ENCODE results near the gene PML. TPM values are rescaled to one million over a fixed set of nuclear protein-coding genes. Genes with fewer than 3 reads are reported as not detected.

The PML gene
- total RNA-seq, 1 experiment from 2014 or later: 24.6 TPM

DNA sequence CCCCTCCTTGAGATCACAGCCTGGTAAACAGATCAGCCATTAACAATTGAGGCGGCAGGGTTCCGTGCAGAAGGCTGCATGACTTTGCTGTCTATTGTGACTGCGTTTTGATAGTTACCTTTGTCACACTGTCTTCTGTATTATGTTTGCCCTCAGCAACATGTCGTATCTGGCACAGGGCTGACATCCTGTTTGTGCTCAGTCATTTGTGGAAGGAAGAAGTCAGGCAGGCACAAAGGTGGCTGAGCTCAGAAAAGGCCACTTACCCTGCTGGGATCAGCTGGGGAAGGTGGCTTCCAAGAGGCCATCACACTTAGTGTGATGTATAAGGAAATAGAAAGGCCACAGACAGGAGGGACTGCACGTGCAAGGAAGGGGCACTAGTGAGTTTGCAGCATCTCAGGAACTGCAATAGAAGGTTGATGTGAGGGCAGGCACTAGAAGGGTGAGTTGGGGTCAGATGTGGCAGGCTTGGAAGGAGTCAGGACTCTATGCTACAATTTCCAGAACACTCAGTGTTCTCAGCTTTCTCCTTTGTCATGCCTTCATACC, 13.4 kb downstream of the PML start:
- H4K91ac ChIP-seq (ENCODE audit: insufficient read length, low read depth, low read length): no peak overlapping the region
- H2BK120ac ChIP-seq (ENCODE audit: low read depth, low read length, poor library complexity, severe bottlenecking): no peak overlapping the region
- no peak overlapping the region for H3K4ac ChIP-seq (ENCODE audit: low read depth, low read length)
- H3T11ph ChIP-seq (ENCODE audit: low read length): no peak overlapping the region
- H2BK20ac ChIP-seq (ENCODE audit: low read depth, low read length, poor library complexity, severe bottlenecking): no peak overlapping the region
- no peak overlapping the region for H2AFZ ChIP-seq (ENCODE audit: low read length)
- Mint-ChIP-seq H3K4me3 (no peak overlapping the region), H3K9me3 (no peaks in the 10 kb centered on the region), H3K27ac (peak overlapping the region; percentile 1 to 65 (median 55); a peak in 4 of 7 replicates), H3K36me3 (ENCODE audit: insufficient read depth in 1 of 3, low read depth in 3 of 3) (peaks cover 4 to 27% (median 22%) of the 10 kb centered on the region in 3 experiments), H3K27me3 (ENCODE audit: low read depth) (no peaks in the 10 kb centered on the region), H3K4me1 (peaks cover 6 to 13% of the 10 kb centered on the region in 2 experiments)
- H3K79me1 ChIP-seq (ENCODE audit: insufficient read depth, low read depth, low read length, poor library complexity, severe bottlenecking): peaks cover 2% of the 10 kb centered on the region
- peaks cover 3% of the 10 kb centered on the region; the same call in 1 of the 2 replicates for H3K79me2 ChIP-seq (ENCODE audit: insufficient read depth, low read length)
- H3K23me2 ChIP-seq (ENCODE audit: insufficient read length, low read depth, low read length, poor library complexity, severe bottlenecking): no peaks in the 10 kb centered on the region
- no peak overlapping the region for H2BK15ac ChIP-seq (ENCODE audit: low read depth, low read length)
- H3K18ac ChIP-seq (ENCODE audit: insufficient read length, low read depth, low read length): no peak overlapping the region
- H3K4me1 ChIP-seq (ENCODE audit: insufficient read depth, low read length): peaks cover 2% of the 10 kb centered on the region; the same call in 1 of the 2 replicates
- no peak overlapping the region for H3K9ac ChIP-seq (ENCODE audit: extremely low read depth, insufficient read length, low read length)
- no CpG with 5 or more reads among the region's 5 CpGs for WGBS (ENCODE audit: extremely low coverage, insufficient read length, low lambda C conversion rate)
- TF ChIP-seq, protein P1, sequence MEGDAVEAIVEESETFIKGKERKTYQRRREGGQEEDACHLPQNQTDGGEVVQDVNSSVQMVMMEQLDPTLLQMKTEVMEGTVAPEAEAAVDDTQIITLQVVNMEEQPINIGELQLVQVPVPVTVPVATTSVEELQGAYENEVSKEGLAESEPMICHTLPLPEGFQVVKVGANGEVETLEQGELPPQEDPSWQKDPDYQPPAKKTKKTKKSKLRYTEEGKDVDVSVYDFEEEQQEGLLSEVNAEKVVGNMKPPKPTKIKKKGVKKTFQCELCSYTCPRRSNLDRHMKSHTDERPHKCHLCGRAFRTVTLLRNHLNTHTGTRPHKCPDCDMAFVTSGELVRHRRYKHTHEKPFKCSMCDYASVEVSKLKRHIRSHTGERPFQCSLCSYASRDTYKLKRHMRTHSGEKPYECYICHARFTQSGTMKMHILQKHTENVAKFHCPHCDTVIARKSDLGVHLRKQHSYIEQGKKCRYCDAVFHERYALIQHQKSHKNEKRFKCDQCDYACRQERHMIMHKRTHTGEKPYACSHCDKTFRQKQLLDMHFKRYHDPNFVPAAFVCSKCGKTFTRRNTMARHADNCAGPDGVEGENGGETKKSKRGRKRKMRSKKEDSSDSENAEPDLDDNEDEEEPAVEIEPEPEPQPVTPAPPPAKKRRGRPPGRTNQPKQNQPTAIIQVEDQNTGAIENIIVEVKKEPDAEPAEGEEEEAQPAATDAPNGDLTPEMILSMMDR (conservative IDR thresholded peaks at IDR 0.05): no peak
- no peak overlapping the region for H2BK5ac ChIP-seq (ENCODE audit: insufficient read length, low read length)
- no peak overlapping the region for H2AK5ac ChIP-seq (ENCODE audit: insufficient read length, low read length)
- H4K8ac ChIP-seq (replicated peaks; ENCODE audit: insufficient read length, low read depth, low read length): no peak overlapping the region
- no peaks in the 10 kb centered on the region for H3K27me3 ChIP-seq (ENCODE audit: insufficient read depth, low read length)
- no peaks in the 10 kb centered on the region for H4K20me1 ChIP-seq (ENCODE audit: control insufficient read depth, insufficient read depth, insufficient read length)
- no peak overlapping the region for H3K4me2 ChIP-seq (ENCODE audit: insufficient read depth, insufficient read length, low read length)
- no peaks in the 10 kb centered on the region for H3K9me3 ChIP-seq (ENCODE audit: control insufficient read depth, low read depth, low read length)
- no peak for DNase-seq
- no peak overlapping the region for H3K56ac ChIP-seq (ENCODE audit: insufficient read length, low read depth, low read length)
- no peak overlapping the region for H4K5ac ChIP-seq (ENCODE audit: insufficient read length, low read depth, low read length)
- no peak overlapping the region for H3K14ac ChIP-seq (ENCODE audit: insufficient read depth, low read length)
- no peak overlapping the region for H2BK12ac ChIP-seq (ENCODE audit: insufficient read length, low read depth, low read length)
- H3K27ac ChIP-seq (ENCODE audit: insufficient read length, low read depth, low read length): no peak overlapping the region
- H3K23ac ChIP-seq (ENCODE audit: insufficient read length, low read depth, low read length): no peak overlapping the region

Measured in H9 (cell line).